A549 (cell line): ENCODE data around the gene CELF2. TPM values are rescaled to one million over a fixed set of nuclear protein-coding genes. Genes with fewer than 3 reads are reported as not detected.

ENCODE experiments used
- ATAC-seq, 2 experiments: fragments of 200-7000 bp in 1 of 2; fragments of >200 bp in 1 of 2; cut with Nextera tagmentation in 1 of 2; cut with Tn5 transposase in 1 of 2; 3 replicates each; pipeline versions ENCODE4 v1.8.0 to v1.9.1; 2018 to 2020; ENCODE audit warnings: mild to moderate bottlenecking in 1 of 2, moderate library complexity in 1 of 2
- CTCF ChIA-PET: fragments of 300-600 bp; sonication (Branson Sonifier 250); formaldehyde crosslinking; extraction: SDS; loops from one replicate; lab custom pipeline; 2021; ENCODE audit warnings: antibody characterized with exemption, inconsistent platforms; lab: Yijun Ruan, JAX
- POLR2A ChIA-PET: fragments of 350-600 bp; formaldehyde crosslinking; extraction: SDS; loops from one replicate; lab custom pipeline; 2021; ENCODE audit warnings: antibody characterized with exemption, inconsistent platforms; lab: Yijun Ruan, JAX
- DNase-seq, 2 experiments: peaks; one replicate each; pipeline versions ENCODE4 v3.0.0 to v3.0.0-alpha.2; 2011 to 2016; ENCODE audit warnings: low read depth in 1 of 2, low spot score in 1 of 2
- FAIRE-seq: peaks from 2 replicates; lab custom pipeline; 2011; peaks lifted over from hg19 to GRCh38; lab: Jason Lieb, UNC
- H3K27ac ChIP-seq, 2 experiments: fragments of >200 bp; sonication (Bioruptor Twin); formaldehyde crosslinking; 3 replicates each; pipeline ENCODE4 v1.5.1; 2016 to 2017
- H3K4me1 ChIP-seq: fragments of >200 bp; sonication (Bioruptor Twin); formaldehyde crosslinking; 3 replicates; pipeline ENCODE4 v1.6.1; 2016
- H3K4me2 ChIP-seq: fragments of >200 bp; sonication (Bioruptor Twin); formaldehyde crosslinking; 3 replicates; pipeline ENCODE4 v1.6.1; 2016
- H3K4me3 ChIP-seq: fragments of >200 bp; sonication (Bioruptor Twin); formaldehyde crosslinking; 3 replicates; pipeline ENCODE4 v1.5.1; 2016
- H3K9me3 ChIP-seq: fragments of >200 bp; sonication (Bioruptor Twin); formaldehyde crosslinking; 3 replicates; pipeline ENCODE4 v1.6.1; 2016
- CBX2 ChIP-seq: fragments of 200-600 bp; sonication (generic); IDR thresholded peaks from 2 replicates; pipeline ENCODE4 v1.6.1; 2016; ENCODE audit warnings: low read depth, mild to moderate bottlenecking, borderline replicate concordance
- CHD4 ChIP-seq: fragments of 200-600 bp; sonication (generic); IDR thresholded peaks from 2 replicates; pipeline ENCODE4 v1.6.1; 2016; ENCODE audit warnings: antibody characterized with exemption, mild to moderate bottlenecking, borderline replicate concordance
- EHF ChIP-seq: fragments of 250-450 bp; sonication (Bioruptor Pico); IDR thresholded peaks from 2 replicates; pipeline ENCODE4 v1.5.0; 2020; ENCODE audit warnings: mild to moderate bottlenecking
- EP300 ChIP-seq, 2 experiments: fragments of >200 bp; sonication (Bioruptor Twin); formaldehyde crosslinking; IDR thresholded peaks; 2 replicates in 1 of 2; 3 replicates in 1 of 2; pipeline ENCODE4 v1.6.1; 2016 to 2017
- FOSB ChIP-seq: fragments of 250-450 bp; sonication (Bioruptor Pico); IDR thresholded peaks from 2 replicates; pipeline ENCODE4 v1.5.0; 2020; ENCODE audit warnings: mild to moderate bottlenecking, moderate library complexity
- GATA3 ChIP-seq: IDR thresholded peaks from 2 replicates; pipeline ENCODE4 v1.6.1; 2012; ENCODE audit warnings: borderline replicate concordance
- HDAC2 ChIP-seq: fragments of 200-600 bp; sonication (generic); IDR thresholded peaks from 2 replicates; pipeline ENCODE4 v1.6.1; 2016
- HEYL ChIP-seq: fragments of 250-450 bp; sonication (Bioruptor Pico); IDR thresholded peaks from 2 replicates; pipeline ENCODE4 v1.8.0; 2021; ENCODE audit warnings: mild to moderate bottlenecking, moderate library complexity
- JUN ChIP-seq, 2 experiments: fragments of >200 bp; sonication (Bioruptor Twin); formaldehyde crosslinking; IDR thresholded peaks; 2 replicates in 1 of 2; 3 replicates in 1 of 2; pipeline ENCODE4 v1.6.1; 2016 to 2017
- JUNB ChIP-seq: fragments of >200 bp; sonication (Bioruptor Twin); formaldehyde crosslinking; IDR thresholded peaks from 2 replicates; pipeline ENCODE4 v1.6.1; 2016
- KDM1A ChIP-seq: fragments of 200-600 bp; sonication (generic); IDR thresholded peaks from 2 replicates; pipeline ENCODE4 v1.6.1; 2016; ENCODE audit warnings: low read depth, mild to moderate bottlenecking
- KDM5A ChIP-seq: fragments of 200-600 bp; sonication (generic); IDR thresholded peaks from 2 replicates; pipeline ENCODE4 v1.6.1; 2016; ENCODE audit warnings: antibody characterized with exemption, mild to moderate bottlenecking
- MYC ChIP-seq: IDR thresholded peaks from 2 replicates; pipeline ENCODE4 v1.6.1; 2012; ENCODE audit warnings: mild to moderate bottlenecking, inconsistent platforms, low read length, improper control_type of control experiment, borderline replicate concordance
- NFE2L2 ChIP-seq: fragments of 150-350 bp; conservative IDR thresholded peaks from 2 replicates; pipeline ENCODE4 v1.6.1; 2014; ENCODE audit warnings: low read length
- PHF8 ChIP-seq: fragments of 200-600 bp; sonication (generic); IDR thresholded peaks from 2 replicates; pipeline ENCODE4 v1.6.1; 2016; ENCODE audit warnings: low read depth, mild to moderate bottlenecking, antibody characterized with exemption, moderate library complexity, borderline replicate concordance
- POLR2A ChIP-seq: IDR thresholded peaks from 2 replicates; pipeline ENCODE4 v1.6.1; 2012; ENCODE audit warnings: mild to moderate bottlenecking, low read length
- RARB ChIP-seq: fragments of 250-450 bp; sonication (Bioruptor Pico); IDR thresholded peaks from 2 replicates; pipeline ENCODE4 v1.8.0; 2021; ENCODE audit warnings: mild to moderate bottlenecking, moderate library complexity
- RCOR1 ChIP-seq: fragments of 150-350 bp; IDR thresholded peaks from 2 replicates; pipeline ENCODE4 v1.6.1; 2014; ENCODE audit warnings: antibody characterized with exemption, low read length, low read depth
- RNF2 ChIP-seq: fragments of 200-600 bp; sonication (generic); IDR thresholded peaks from 2 replicates; pipeline ENCODE4 v1.6.1; 2016; ENCODE audit warnings: low read depth, mild to moderate bottlenecking, antibody characterized with exemption, moderate library complexity, borderline replicate concordance
- ZC3H11A ChIP-seq: fragments of 450-650 bp; IDR thresholded peaks from 2 replicates; pipeline ENCODE4 v1.6.1; 2014; ENCODE audit warnings: antibody characterized with exemption, mild to moderate bottlenecking
- ZFP36 ChIP-seq: fragments of 450-650 bp; IDR thresholded peaks from 2 replicates; pipeline ENCODE4 v1.6.1; 2014; ENCODE audit warnings: borderline replicate concordance; ENCODE audit not compliant: partially characterized antibody
- ZNF302 ChIP-seq: fragments of 250-450 bp; sonication (Bioruptor Pico); IDR thresholded peaks from 2 replicates; pipeline ENCODE4 v1.9.0; 2021; ENCODE audit warnings: inconsistent platforms, mild to moderate bottlenecking, moderate library complexity
- ZSCAN20 ChIP-seq: fragments of 250-450 bp; sonication (Bioruptor Pico); IDR thresholded peaks from 2 replicates; pipeline ENCODE4 v1.8.0; 2022; ENCODE audit warnings: mild to moderate bottlenecking, moderate library complexity
- WGBS: methylation state at CpG from one replicate; pipeline ENCODE4 v1.1.6; 2017; ENCODE audit errors: missing lambda C conversion rate; 5-methylcytosine and 5-hydroxymethylcytosine counted together
- polyA plus RNA-seq, 4 experiments: library from polyadenylated mRNA; depleted of rRNA in 3 of 4; stranded (reverse); fragments of >200 nt; fragmentation: RNase III in 1 of 4; extraction: RNeasy Plus Mini Kit Qiagen cat#74134 plus additional on column Dnase treatment in 1 of 4; gene quantifications; 2 replicates in 3 of 4; 3 replicates in 1 of 4; pipeline ENCODE4 v1.2.3, GENCODE V29; 2011 to 2017
- TF ChIP-seq, protein P1 (sequence below): fragments of 250-450 bp; sonication (Bioruptor Pico); IDR thresholded peaks from 2 replicates; pipeline ENCODE4 v1.5.0; 2021; ENCODE audit warnings: mild to moderate bottlenecking, moderate library complexity, borderline replicate concordance
- TF ChIP-seq, protein P2 (sequence below): fragments of 450-650 bp; IDR thresholded peaks from 2 replicates; pipeline ENCODE4 v1.6.1; 2014; ENCODE audit warnings: antibody characterized with exemption
- TF ChIP-seq, protein P3 (sequence below): fragments of 250-450 bp; sonication (Bioruptor Pico); IDR thresholded peaks from 2 replicates; pipeline ENCODE4 v1.5.0; 2020; ENCODE audit warnings: low read depth, mild to moderate bottlenecking, moderate library complexity
- TF ChIP-seq, protein P4 (sequence below): fragments of 150-350 bp; IDR thresholded peaks from 2 replicates; pipeline ENCODE4 v1.6.1; 2014; ENCODE audit warnings: low read depth, mild to moderate bottlenecking, low read length
- TF ChIP-seq, protein P5 (sequence below): fragments of >200 bp; sonication (Bioruptor Twin); formaldehyde crosslinking; IDR thresholded peaks from 2 replicates; pipeline ENCODE4 v1.6.1; 2016

The CELF2 gene
- polyA plus RNA-seq, 2 of the 4 experiments (the other 2 are of a cell fraction): 0.01 to 0.03 TPM

DNA sequence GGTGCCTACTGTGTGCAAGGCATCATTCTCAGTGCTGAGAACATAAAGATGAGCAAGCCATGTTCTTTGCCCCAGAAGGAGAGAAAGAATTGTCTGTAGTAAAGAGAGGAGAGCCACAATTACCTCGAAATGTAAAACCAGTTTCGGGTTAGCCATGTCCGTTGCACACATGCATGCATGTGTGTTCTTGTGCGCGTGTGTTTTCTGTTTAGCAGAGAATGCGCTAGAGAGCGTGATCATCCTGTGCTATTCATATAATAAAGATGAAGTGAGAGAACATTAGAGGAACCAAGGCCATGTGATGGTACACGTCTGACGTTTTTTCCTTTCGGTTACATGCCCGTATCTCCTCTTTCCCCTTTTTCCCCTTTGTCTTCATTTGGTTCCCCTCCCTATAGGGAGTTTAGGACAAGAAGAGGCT is 158.2 kb downstream of the CELF2 start:
- TF ChIP-seq, protein P1, sequence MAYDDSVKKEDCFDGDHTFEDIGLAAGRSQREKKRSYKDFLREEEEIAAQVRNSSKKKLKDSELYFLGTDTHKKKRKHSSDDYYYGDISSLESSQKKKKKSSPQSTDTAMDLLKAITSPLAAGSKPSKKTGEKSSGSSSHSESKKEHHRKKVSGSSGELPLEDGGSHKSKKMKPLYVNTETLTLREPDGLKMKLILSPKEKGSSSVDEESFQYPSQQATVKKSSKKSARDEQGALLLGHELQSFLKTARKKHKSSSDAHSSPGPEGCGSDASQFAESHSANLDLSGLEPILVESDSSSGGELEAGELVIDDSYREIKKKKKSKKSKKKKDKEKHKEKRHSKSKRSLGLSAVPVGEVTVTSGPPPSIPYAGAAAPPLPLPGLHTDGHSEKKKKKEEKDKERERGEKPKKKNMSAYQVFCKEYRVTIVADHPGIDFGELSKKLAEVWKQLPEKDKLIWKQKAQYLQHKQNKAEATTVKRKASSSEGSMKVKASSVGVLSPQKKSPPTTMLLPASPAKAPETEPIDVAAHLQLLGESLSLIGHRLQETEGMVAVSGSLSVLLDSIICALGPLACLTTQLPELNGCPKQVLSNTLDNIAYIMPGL (CRISPR knock-in tag): no peak
- TF ChIP-seq HDAC2: no peak
- no peak for TF ChIP-seq FOSB (CRISPR knock-in tag)
- TF ChIP-seq ZFP36: no peak
- no peak for TF ChIP-seq ZC3H11A
- TF ChIP-seq JUNB: no peak
- TF ChIP-seq CHD4: no peak
- TF ChIP-seq, protein P2, sequence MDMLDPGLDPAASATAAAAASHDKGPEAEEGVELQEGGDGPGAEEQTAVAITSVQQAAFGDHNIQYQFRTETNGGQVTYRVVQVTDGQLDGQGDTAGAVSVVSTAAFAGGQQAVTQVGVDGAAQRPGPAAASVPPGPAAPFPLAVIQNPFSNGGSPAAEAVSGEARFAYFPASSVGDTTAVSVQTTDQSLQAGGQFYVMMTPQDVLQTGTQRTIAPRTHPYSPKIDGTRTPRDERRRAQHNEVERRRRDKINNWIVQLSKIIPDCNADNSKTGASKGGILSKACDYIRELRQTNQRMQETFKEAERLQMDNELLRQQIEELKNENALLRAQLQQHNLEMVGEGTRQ: no peak
- no peak for TF ChIP-seq RNF2
- no peak for TF ChIP-seq MYC
- Histone ChIP-seq H3K4me2 (no peak overlapping the region), H3K27ac (no peak overlapping the region), H3K4me1 (no peaks in the 10 kb centered on the region), H3K4me3 (no peak overlapping the region), H3K9me3 (no peaks in the 10 kb centered on the region)
- CTCF ChIA-PET: no interaction called here
- WGBS: 34% methylated on average over 11 of the region's 11 CpGs
- DNase-seq: no peak
- FAIRE-seq: no peak
- POLR2A ChIA-PET: no interaction called here
- ATAC-seq: no peak

DNA sequence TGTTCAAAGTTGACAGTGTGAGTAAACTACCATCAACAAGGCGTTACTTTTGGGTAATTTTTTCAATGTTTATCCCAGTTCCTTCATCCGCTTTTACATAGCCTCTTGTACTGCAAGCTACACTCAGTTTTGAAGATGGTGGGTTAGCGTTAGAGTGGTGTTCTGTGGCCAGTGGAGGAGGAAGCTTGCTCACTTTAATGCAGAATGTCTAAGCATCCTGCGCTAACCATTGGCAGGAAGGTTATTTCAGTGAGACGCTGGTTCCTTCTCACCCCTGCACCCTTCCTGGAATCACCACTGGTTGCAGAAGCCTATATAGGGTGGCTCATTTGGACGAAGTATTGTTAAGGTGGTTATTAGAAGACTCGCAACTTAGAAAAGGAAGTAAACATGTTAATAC is 159.1 kb downstream of the CELF2 start:
- 26% methylated on average over 7 of the region's 7 CpGs for WGBS
- H3K4me2 ChIP-seq: no peak overlapping the region

DNA sequence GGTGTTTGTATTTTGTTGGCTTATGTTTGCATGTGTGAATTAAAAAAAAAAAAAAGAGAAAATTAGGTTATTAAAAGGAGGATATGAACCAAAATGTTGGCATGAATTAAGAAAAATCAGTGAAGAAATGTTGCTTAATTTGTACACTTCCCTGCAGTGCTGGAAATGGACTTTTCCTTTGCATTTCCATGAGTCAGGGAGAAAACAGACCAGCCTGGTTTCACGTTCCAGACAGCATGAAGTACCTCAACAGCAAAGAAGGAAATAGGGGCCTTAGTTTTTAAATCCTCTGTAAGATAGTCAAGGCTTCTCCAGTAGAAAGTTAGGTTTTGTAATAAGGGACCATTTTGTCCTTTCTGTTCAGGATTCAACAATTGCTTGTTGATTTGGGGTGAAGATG is 159.7 kb downstream of the CELF2 start:
- no peaks in the 10 kb centered on the region for H3K4me1 ChIP-seq
- H3K9me3 ChIP-seq: no peaks in the 10 kb centered on the region
- ATAC-seq: no peak
- H3K4me3 ChIP-seq: no peak overlapping the region
- no peak overlapping the region for H3K4me2 ChIP-seq
- no peak overlapping the region for H3K27ac ChIP-seq
- POLR2A ChIA-PET: interaction anchor here (0.7 kb wide), 1 partner anchor 93 kb away, joined by 3 read pairs; no protein-coding TSS in a partner anchor
- no peak for TF ChIP-seq ZNF302 (CRISPR knock-in tag)
- no peak for TF ChIP-seq KDM5A
- TF ChIP-seq RCOR1: no peak
- no peak for TF ChIP-seq EHF (CRISPR knock-in tag)
- no peak for TF ChIP-seq FOSB (CRISPR knock-in tag)
- no peak for TF ChIP-seq POLR2A
- TF ChIP-seq JUNB: no peak
- TF ChIP-seq CBX2: no peak
- no peak for TF ChIP-seq RARB (CRISPR knock-in tag)
- TF ChIP-seq RNF2: no peak
- TF ChIP-seq MYC: no peak
- 0% methylated on average over 1 of the region's 1 CpG for WGBS
- FAIRE-seq: no peak
- DNase-seq: no peak
- CTCF ChIA-PET: no interaction called here

More for the DNA sequence above, 159.1 kb downstream of the CELF2 start:
- Histone ChIP-seq H3K9me3 (no peaks in the 10 kb centered on the region), H3K4me3 (no peak overlapping the region), H3K4me1 (no peaks in the 10 kb centered on the region), H3K27ac (no peak overlapping the region)
- ATAC-seq (no peak), FAIRE-seq (no peak), DNase-seq (no peak)
- TF ChIP-seq NFE2L2: no peak
- no peak for TF ChIP-seq ZNF302 (CRISPR knock-in tag)
- TF ChIP-seq HEYL: no peak
- TF ChIP-seq CHD4: no peak
- TF ChIP-seq ZSCAN20 (CRISPR knock-in tag): no peak
- no peak for TF ChIP-seq KDM1A
- no peak for TF ChIP-seq PHF8
- TF ChIP-seq JUN (IDR thresholded peaks at IDR 0.05): no peak
- no peak for TF ChIP-seq GATA3
- TF ChIP-seq, protein P3, sequence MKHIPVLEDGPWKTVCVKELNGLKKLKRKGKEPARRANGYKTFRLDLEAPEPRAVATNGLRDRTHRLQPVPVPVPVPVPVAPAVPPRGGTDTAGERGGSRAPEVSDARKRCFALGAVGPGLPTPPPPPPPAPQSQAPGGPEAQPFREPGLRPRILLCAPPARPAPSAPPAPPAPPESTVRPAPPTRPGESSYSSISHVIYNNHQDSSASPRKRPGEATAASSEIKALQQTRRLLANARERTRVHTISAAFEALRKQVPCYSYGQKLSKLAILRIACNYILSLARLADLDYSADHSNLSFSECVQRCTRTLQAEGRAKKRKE (CRISPR knock-in tag): no peak
- no peak for TF ChIP-seq RNF2
- TF ChIP-seq, protein P4, sequence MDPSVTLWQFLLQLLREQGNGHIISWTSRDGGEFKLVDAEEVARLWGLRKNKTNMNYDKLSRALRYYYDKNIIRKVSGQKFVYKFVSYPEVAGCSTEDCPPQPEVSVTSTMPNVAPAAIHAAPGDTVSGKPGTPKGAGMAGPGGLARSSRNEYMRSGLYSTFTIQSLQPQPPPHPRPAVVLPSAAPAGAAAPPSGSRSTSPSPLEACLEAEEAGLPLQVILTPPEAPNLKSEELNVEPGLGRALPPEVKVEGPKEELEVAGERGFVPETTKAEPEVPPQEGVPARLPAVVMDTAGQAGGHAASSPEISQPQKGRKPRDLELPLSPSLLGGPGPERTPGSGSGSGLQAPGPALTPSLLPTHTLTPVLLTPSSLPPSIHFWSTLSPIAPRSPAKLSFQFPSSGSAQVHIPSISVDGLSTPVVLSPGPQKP: no peak
- no peak for TF ChIP-seq RCOR1
- no peak for TF ChIP-seq EP300 (IDR thresholded peaks at IDR 0.05)
- TF ChIP-seq, protein P5, sequence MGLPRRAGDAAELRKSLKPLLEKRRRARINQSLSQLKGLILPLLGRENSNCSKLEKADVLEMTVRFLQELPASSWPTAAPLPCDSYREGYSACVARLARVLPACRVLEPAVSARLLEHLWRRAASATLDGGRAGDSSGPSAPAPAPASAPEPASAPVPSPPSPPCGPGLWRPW: no peak
- no peak for TF ChIP-seq JUNB
- CTCF ChIA-PET: no interaction called here
- POLR2A ChIA-PET: interaction anchor here (0.7 kb wide), 1 partner anchor 94 kb away, joined by 3 read pairs; no protein-coding TSS in a partner anchor
